WTC11 (cell line): ENCODE results near the gene INPP5E. TPM values are rescaled to one million over a fixed set of nuclear protein-coding genes. Genes with fewer than 3 reads are reported as not detected.

ENCODE experiments used
- ATAC-seq: fragments of 200-7000 bp; cut with Tn5 transposase; 2 replicates; pipeline ENCODE4 v1.10.0; 2021; ENCODE audit warnings: mild to moderate bottlenecking, moderate library complexity
- CTCF ChIA-PET: fragments of 300-600 bp; sonication (Branson Sonifier 250); formaldehyde crosslinking; loops from one replicate; lab custom pipeline; 2021; ENCODE audit warnings: antibody characterized with exemption; lab: Charles Lee
- POLR2A ChIA-PET: fragments of 350-600 bp; sonication (Branson Sonifier 250); formaldehyde crosslinking; loops from one replicate; lab custom pipeline; 2021; ENCODE audit warnings: antibody characterized with exemption; lab: Charles Lee
- DNase-seq: peaks from one replicate; pipeline ENCODE4 v3.0.0; 2021; ENCODE audit warnings: low spot score
- H3K27ac Mint-ChIP-seq: 2 replicates; pipeline ENCODE4 v1.8.0; 2021; ENCODE audit warnings: mixed read lengths
- H3K27me3 Mint-ChIP-seq: 2 replicates; pipeline ENCODE4 v1.8.0; 2021; ENCODE audit warnings: low read depth, mild to moderate bottlenecking, moderate library complexity, mixed read lengths
- H3K36me3 Mint-ChIP-seq: 2 replicates; pipeline ENCODE4 v1.8.0; 2021; ENCODE audit warnings: mixed read lengths
- H3K4me1 Mint-ChIP-seq: 2 replicates; pipeline ENCODE4 v1.8.0; 2022; ENCODE audit warnings: mixed read lengths
- H3K4me3 Mint-ChIP-seq: 2 replicates; pipeline ENCODE4 v1.8.0; 2021; ENCODE audit warnings: mild to moderate bottlenecking, moderate library complexity, mixed read lengths
- H3K9me3 Mint-ChIP-seq: 2 replicates; pipeline ENCODE4 v1.8.0; 2021; ENCODE audit warnings: mixed read lengths
- AR ChIP-seq: fragments of 250-450 bp; sonication (Bioruptor Pico); IDR thresholded peaks from 2 replicates; pipeline ENCODE4 v1.9.0; 2021; ENCODE audit warnings: mild to moderate bottlenecking
- ATF1 ChIP-seq: sonication (generic); formaldehyde crosslinking; IDR thresholded peaks from 2 replicates; pipeline ENCODE4 v1.8.1; 2023; ENCODE audit warnings: mild to moderate bottlenecking, moderate library complexity, missing genetic modification reagents
- ATF6 ChIP-seq: sonication (generic); formaldehyde crosslinking; IDR thresholded peaks from 2 replicates; pipeline ENCODE4 v1.8.1; 2023; ENCODE audit warnings: mild to moderate bottlenecking, missing genetic modification reagents
- ELF4 ChIP-seq: sonication (generic); formaldehyde crosslinking; IDR thresholded peaks from 2 replicates; pipeline ENCODE4 v1.8.1; 2022; ENCODE audit warnings: low read depth, mild to moderate bottlenecking, moderate library complexity, missing genetic modification reagents
- EMX1 ChIP-seq: fragments of 250-450 bp; sonication (Bioruptor Pico); IDR thresholded peaks from 2 replicates; pipeline ENCODE4 v1.8.0; 2021; ENCODE audit warnings: mild to moderate bottlenecking
- GTF2I ChIP-seq: fragments of 250-450 bp; sonication (Bioruptor Pico); conservative IDR thresholded peaks from 2 replicates; pipeline ENCODE4 v1.4.0; 2021; ENCODE audit warnings: mild to moderate bottlenecking
- HMGA2 ChIP-seq: fragments of 250-450 bp; sonication (Bioruptor Pico); IDR thresholded peaks from 2 replicates; pipeline ENCODE4 v1.4.0; 2021; ENCODE audit warnings: mild to moderate bottlenecking, moderate library complexity
- IRF1 ChIP-seq: sonication (generic); formaldehyde crosslinking; IDR thresholded peaks from 2 replicates; pipeline ENCODE4 v1.8.0; 2023; ENCODE audit warnings: missing genetic modification reagents
- IRF2 ChIP-seq: sonication (generic); formaldehyde crosslinking; IDR thresholded peaks from 2 replicates; pipeline ENCODE4 v1.8.0; 2022; ENCODE audit warnings: low read depth, missing genetic modification reagents, borderline replicate concordance
- JUN ChIP-seq: sonication (generic); formaldehyde crosslinking; IDR thresholded peaks from 2 replicates; pipeline ENCODE4 v1.8.0; 2023; ENCODE audit warnings: mild to moderate bottlenecking, missing genetic modification reagents
- MYBL2 ChIP-seq: sonication (generic); formaldehyde crosslinking; IDR thresholded peaks from 2 replicates; pipeline ENCODE4 v1.8.1; 2023; ENCODE audit warnings: mild to moderate bottlenecking, moderate library complexity, missing genetic modification reagents
- NFE2L1 ChIP-seq: sonication (generic); formaldehyde crosslinking; IDR thresholded peaks from 2 replicates; pipeline ENCODE4 v1.8.1; 2023; ENCODE audit warnings: missing genetic modification reagents
- NR2C2 ChIP-seq: sonication (generic); formaldehyde crosslinking; IDR thresholded peaks from 2 replicates; pipeline ENCODE4 v1.8.0; 2022; ENCODE audit warnings: mild to moderate bottlenecking, missing genetic modification reagents
- OVOL2 ChIP-seq: fragments of 250-450 bp; sonication (Bioruptor Pico); IDR thresholded peaks from 2 replicates; pipeline ENCODE4 v1.9.0; 2021; ENCODE audit warnings: mild to moderate bottlenecking, borderline replicate concordance
- RELA ChIP-seq: sonication (generic); formaldehyde crosslinking; IDR thresholded peaks from 2 replicates; pipeline ENCODE4 v1.8.1; 2022; ENCODE audit warnings: missing genetic modification reagents, mild to moderate bottlenecking, borderline replicate concordance
- SMAD4 ChIP-seq: sonication (generic); formaldehyde crosslinking; IDR thresholded peaks from 2 replicates; pipeline ENCODE4 v1.8.0; 2022; ENCODE audit warnings: mild to moderate bottlenecking, missing genetic modification reagents
- TEAD1 ChIP-seq: sonication (generic); formaldehyde crosslinking; IDR thresholded peaks from 2 replicates; pipeline ENCODE4 v1.8.0; 2022; ENCODE audit warnings: mild to moderate bottlenecking, missing genetic modification reagents
- ZBTB43 ChIP-seq: sonication (generic); formaldehyde crosslinking; IDR thresholded peaks from 2 replicates; pipeline ENCODE4 v1.8.1; 2023; ENCODE audit warnings: mild to moderate bottlenecking, missing genetic modification reagents
- ZNF121 ChIP-seq: sonication (generic); formaldehyde crosslinking; IDR thresholded peaks from 2 replicates; pipeline ENCODE4 v1.8.0; 2023; ENCODE audit warnings: missing genetic modification reagents
- ZNF263 ChIP-seq: sonication (generic); formaldehyde crosslinking; IDR thresholded peaks from 2 replicates; pipeline ENCODE4 v1.8.1; 2022; ENCODE audit warnings: low read depth, mild to moderate bottlenecking, moderate library complexity, missing genetic modification reagents
- ZNF317 ChIP-seq: sonication (generic); formaldehyde crosslinking; IDR thresholded peaks from 2 replicates; pipeline ENCODE4 v1.8.1; 2023; ENCODE audit warnings: low read depth, mild to moderate bottlenecking, moderate library complexity, missing genetic modification reagents, borderline replicate concordance
- total RNA-seq: library from RNA; stranded (reverse); gene quantifications from 3 replicates; pipeline ENCODE4 v1.2.3, GENCODE V29; 2021

Gene INPP5E
- total RNA-seq, 1 experiment from 2014 or later, result 24.0 TPM

- no peak for ATAC-seq
- H3K4me3 Mint-ChIP-seq, result no peak overlapping the region
- no peaks in the 10 kb centered on the region for H3K4me1 Mint-ChIP-seq
- no peak overlapping the region for H3K27ac Mint-ChIP-seq
- ChIA-PET POLR2A (no interaction called here), CTCF (interaction anchor here (0.6 to 0.7 kb wide), 2 partner anchors 43 to 79 kb away, joined by 3 read pairs; no protein-coding TSS in a partner anchor)
- H3K27me3 Mint-ChIP-seq, result no peaks in the 10 kb centered on the region
- no peaks in the 10 kb centered on the region for H3K9me3 Mint-ChIP-seq
- DNase-seq, result no peak
- no peak for TF ChIP-seq MYBL2 (CRISPR knock-in tag)
- TF ChIP-seq ATF1 (CRISPR knock-in tag), result no peak
- no peak for TF ChIP-seq SMAD4
- no peak for TF ChIP-seq GTF2I
- TF ChIP-seq IRF1, result no peak
- TF ChIP-seq EMX1 (CRISPR knock-in tag), result no peak
- no peak for TF ChIP-seq IRF2
- no peak for TF ChIP-seq TEAD1
- TF ChIP-seq JUN (CRISPR knock-in tag), result no peak
- TF ChIP-seq ZNF263 (CRISPR knock-in tag), result no peak
- no peak for TF ChIP-seq ZNF317 (CRISPR knock-in tag)
- TF ChIP-seq RELA (CRISPR knock-in tag), result no peak
- TF ChIP-seq NR2C2 (CRISPR knock-in tag), result no peak
- TF ChIP-seq ATF6 (CRISPR knock-in tag), result no peak
- peaks cover 60% of the 10 kb centered on the region for H3K36me3 Mint-ChIP-seq
These were observed 6.2 kb upstream of the INPP5E start for GRCh38 chr9:136445799-136446198.

GRCh38 chr9:136444102-136444501, 4.5 kb upstream of the INPP5E start:
- CTCF ChIA-PET, result no interaction called here
- Mint-ChIP-seq H3K4me3 (no peak overlapping the region), H3K9me3 (no peaks in the 10 kb centered on the region), H3K36me3 (peaks cover 48% of the 10 kb centered on the region), H3K4me1 (no peaks in the 10 kb centered on the region), H3K27me3 (no peaks in the 10 kb centered on the region), H3K27ac (no peak overlapping the region)
- DNase-seq (no peak), ATAC-seq (no peak)
- POLR2A ChIA-PET, result no interaction called here
- TF ChIP-seq HMGA2 (no peak), ELF4 (CRISPR knock-in tag) (no peak), ZNF121 (CRISPR knock-in tag) (no peak), AR (CRISPR knock-in tag) (no peak), ZBTB43 (no peak), ZNF263 (CRISPR knock-in tag) (no peak), NFE2L1 (CRISPR knock-in tag) (no peak), OVOL2 (CRISPR knock-in tag) (no peak)
